ENCODE measurements around the gene IPO4. TPM values are rescaled to one million over a fixed set of nuclear protein-coding genes. Genes with fewer than 3 reads are reported as not detected.

The IPO4 gene
- total and polyA plus RNA-seq, 10 of the 15 experiments (the other 5 are each of a cell fraction or from before 2014, with no cell fraction given) = 7.8 to 139 (median 37.6) TPM

DNA sequence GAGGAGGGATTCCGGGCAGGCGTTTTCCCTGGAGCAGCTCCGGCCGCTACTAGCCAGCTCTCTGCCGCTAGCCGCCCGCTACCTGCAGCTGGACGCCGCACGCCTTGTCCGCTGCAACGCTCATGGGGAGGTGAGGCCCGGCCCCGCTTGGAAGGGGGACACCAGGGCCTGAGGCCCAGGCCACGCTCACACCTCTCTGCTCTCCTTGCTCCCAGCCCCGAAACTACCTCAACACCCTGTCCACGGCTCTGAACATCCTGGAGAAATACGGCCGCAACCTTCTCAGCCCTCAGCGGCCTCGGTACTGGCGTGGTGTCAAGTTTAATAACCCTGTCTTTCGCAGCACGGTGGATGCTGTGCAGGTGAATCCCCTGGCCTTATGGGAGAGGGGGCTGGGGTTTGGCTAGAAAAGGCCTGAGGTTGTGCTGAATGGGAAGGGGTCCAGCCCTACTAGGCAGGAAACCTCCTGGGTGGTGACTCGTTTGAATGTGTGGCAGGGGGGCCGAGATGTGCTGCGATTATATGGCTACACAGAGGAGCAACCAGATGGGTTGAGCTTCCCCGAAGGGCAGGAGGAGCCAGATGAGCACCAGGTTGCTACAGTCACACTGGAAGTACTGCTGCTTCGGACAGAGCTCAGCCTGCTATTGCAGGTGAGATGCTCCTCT lies 40.7 kb downstream of the IPO4 start:
- ChIA-PET POLR2A (interaction anchor here (0.5 to 5.8 kb wide), 13 partner anchors 9 to 369 kb away, joined by 4 to 99 read pairs (median 17); partner anchors contain the start of genes CHMP4A, DCAF11, IPO4 and IRF9), SMC1A (ENCODE audit: uncharacterized antibody, unreplicated experiment) (interaction anchor here (1.1 to 4.8 kb wide), 7 partner anchors 8 to 94 kb away, joined by 4 to 54 read pairs (median 8); partner anchors contain the start of genes DCAF11, IPO4, IRF9 and NRL), CTCF (interaction anchor here (0.6 to 8.2 kb wide), 9 partner anchors 8 to 124 kb away, joined by 3 to 63 read pairs (median 5); partner anchors contain the start of genes DCAF11, IRF9, NRL and PCK2), RAD21 (ENCODE audit: unreplicated experiment) (interaction anchor here (1.2 to 3.9 kb wide), 8 partner anchors 11 to 58 kb away, joined by 3 to 37 read pairs (median 16); partner anchors contain the start of genes DCAF11, IRF9, NRL and PCK2)
- Histone ChIP-seq H3K36me3 (ENCODE audit: control insufficient read depth in 2 of 2, insufficient read depth in 2 of 2, low read length in 1 of 2) (peaks cover 18 to 37% of the 10 kb centered on the region in 2 experiments), H3K4me2 (ENCODE audit: control insufficient read depth, insufficient read depth) (peak overlapping the region; percentile 48), H3K27me3 (replicated peaks in 1 of 2; ENCODE audit: control insufficient read depth in 2 of 2, insufficient read depth in 2 of 2, low read length in 1 of 2) (no peaks in the 10 kb centered on the region), H3K9me3 (replicated peaks; ENCODE audit: control insufficient read depth, insufficient read depth, low read length) (no peaks in the 10 kb centered on the region; the same call in 2 of the 3 replicates), H3K4me1 (ENCODE audit: control insufficient read depth, insufficient read depth, low read length) (peaks cover 10% of the 10 kb centered on the region), H3K79me2 (ENCODE audit: control insufficient read depth, insufficient read depth, low read length) (peaks cover 61% of the 10 kb centered on the region), H3K9ac (ENCODE audit: control insufficient read depth, insufficient read depth, low read length) (peak overlapping the region; percentile 81), H3K27ac (ENCODE audit: control insufficient read depth, insufficient read depth) (peak overlapping the region; percentile 90), H2AFZ (ENCODE audit: control insufficient read depth, low read depth, low read length) (no peak overlapping the region), H3K4me3 (peak overlapping the region; percentile 82), H4K20me1 (ENCODE audit: control insufficient read depth, insufficient read depth) (no peaks in the 10 kb centered on the region)
- in situ Hi-C loops (cut with MboI) (no loop called here), intact Hi-C loops (cut with micrococcal nuclease; ENCODE audit: unreplicated experiment) (loop anchor here (1.0 to 5.0 kb wide), 2 partner anchors 13 to 149 kb away; partner anchors contain the start of genes DHRS1, IRF9 and NOP9)
- TSS peak; percentile 69 for BruUV-seq (replicated peaks)
- FAIRE-seq (no peak), DNase-seq (ENCODE audit: low read depth, low spot score) (no peak), ATAC-seq (peak; percentile 0; the same call in 2 of the 3 replicates)
- WGBS (ENCODE audit: insufficient coverage, insufficient replicate concordance, low lambda C conversion rate, missing lambda C conversion rate) = 3% methylated on average over 25 of the region's 29 CpGs
- TF ChIP-seq MXI1 (IDR thresholded peaks at IDR 0.05; ENCODE audit: low read depth, low read length) (peak; percentile 5; the same call in 1 of the 2 replicates), LARP7 (IDR thresholded peaks at IDR 0.05) (0 out of 2 replicates have a peak, but pooled peaks have one; percentile 16), SMARCA5 (IDR thresholded peaks at IDR 0.05) (0 out of 2 replicates have a peak, but pooled peaks have one; percentile 10), NFYA (IDR thresholded peaks at IDR 0.05; ENCODE audit: borderline replicate concordance, low read depth, low read length) (no peak), SREBF1 (IDR thresholded peaks at IDR 0.05; ENCODE audit: low read length) (no peak), ZNF384 (IDR thresholded peaks at IDR 0.05; ENCODE audit: borderline replicate concordance, low read depth, low read length) (no peak), BACH1 (IDR thresholded peaks at IDR 0.05; ENCODE audit: borderline replicate concordance) (0 out of 2 replicates have a peak, but pooled peaks have one; percentile 4)
- TF ChIP-seq, protein P1, sequence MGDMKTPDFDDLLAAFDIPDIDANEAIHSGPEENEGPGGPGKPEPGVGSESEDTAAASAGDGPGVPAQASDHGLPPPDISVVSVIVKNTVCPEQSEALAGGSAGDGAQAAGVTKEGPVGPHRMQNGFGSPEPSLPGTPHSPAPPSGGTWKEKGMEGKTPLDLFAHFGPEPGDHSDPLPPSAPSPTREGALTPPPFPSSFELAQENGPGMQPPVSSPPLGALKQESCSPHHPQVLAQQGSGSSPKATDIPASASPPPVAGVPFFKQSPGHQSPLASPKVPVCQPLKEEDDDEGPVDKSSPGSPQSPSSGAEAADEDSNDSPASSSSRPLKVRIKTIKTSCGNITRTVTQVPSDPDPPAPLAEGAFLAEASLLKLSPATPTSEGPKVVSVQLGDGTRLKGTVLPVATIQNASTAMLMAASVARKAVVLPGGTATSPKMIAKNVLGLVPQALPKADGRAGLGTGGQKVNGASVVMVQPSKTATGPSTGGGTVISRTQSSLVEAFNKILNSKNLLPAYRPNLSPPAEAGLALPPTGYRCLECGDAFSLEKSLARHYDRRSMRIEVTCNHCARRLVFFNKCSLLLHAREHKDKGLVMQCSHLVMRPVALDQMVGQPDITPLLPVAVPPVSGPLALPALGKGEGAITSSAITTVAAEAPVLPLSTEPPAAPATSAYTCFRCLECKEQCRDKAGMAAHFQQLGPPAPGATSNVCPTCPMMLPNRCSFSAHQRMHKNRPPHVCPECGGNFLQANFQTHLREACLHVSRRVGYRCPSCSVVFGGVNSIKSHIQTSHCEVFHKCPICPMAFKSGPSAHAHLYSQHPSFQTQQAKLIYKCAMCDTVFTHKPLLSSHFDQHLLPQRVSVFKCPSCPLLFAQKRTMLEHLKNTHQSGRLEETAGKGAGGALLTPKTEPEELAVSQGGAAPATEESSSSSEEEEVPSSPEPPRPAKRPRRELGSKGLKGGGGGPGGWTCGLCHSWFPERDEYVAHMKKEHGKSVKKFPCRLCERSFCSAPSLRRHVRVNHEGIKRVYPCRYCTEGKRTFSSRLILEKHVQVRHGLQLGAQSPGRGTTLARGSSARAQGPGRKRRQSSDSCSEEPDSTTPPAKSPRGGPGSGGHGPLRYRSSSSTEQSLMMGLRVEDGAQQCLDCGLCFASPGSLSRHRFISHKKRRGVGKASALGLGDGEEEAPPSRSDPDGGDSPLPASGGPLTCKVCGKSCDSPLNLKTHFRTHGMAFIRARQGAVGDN (IDR thresholded peaks at IDR 0.05) = 0 out of 2 replicates have a peak, but pooled peaks have one; percentile 10

All from GM12878 (cell line).